Kidney (tissue), 14 donors: Measurements from ENCODE around the gene EIF4G3. TPM values are rescaled to one million over a fixed set of nuclear protein-coding genes. Genes with fewer than 3 reads are reported as not detected.

ENCODE experiments used
- DNase-seq, 5 donors: peaks; one replicate each; pipeline ENCODE4 v3.0.0-alpha.2; 2013 to 2020
- FAIRE-seq: peaks from 2 replicates; lab custom pipeline; 2012; peaks lifted over from hg19 to GRCh38; lab: Jason Lieb, UNC
- H3K27ac ChIP-seq, 2 donors: one replicate each; pipeline ENCODE4 v1.7.0; 2013; ENCODE audit warnings: low read depth in 2 of 2, low read length in 2 of 2, inconsistent platforms in 1 of 2
- H3K27me3 ChIP-seq: one replicate; pipeline ENCODE4 v1.7.1; 2013; ENCODE audit warnings: low read length, inconsistent platforms; ENCODE audit not compliant: control insufficient read depth, insufficient read depth
- H3K36me3 ChIP-seq, 3 donors: one replicate each; pipeline versions ENCODE4 v1.7.0 to v1.7.1; 2013; ENCODE audit warnings: low read length in 3 of 3, control low read depth in 1 of 3, inconsistent platforms in 1 of 3; ENCODE audit not compliant: insufficient read depth in 3 of 3, control insufficient read depth in 2 of 3
- H3K4me1 ChIP-seq, 3 donors: one replicate each; pipeline versions ENCODE4 v1.7.0 to v1.7.1; 2013; ENCODE audit warnings: low read length in 3 of 3, inconsistent platforms in 1 of 3, low read depth in 1 of 3; ENCODE audit not compliant: control insufficient read depth in 2 of 3, insufficient read depth in 2 of 3
- H3K4me3 ChIP-seq, 3 donors: one replicate each; pipeline versions ENCODE4 v1.7.0 to v1.8.1; 2013; ENCODE audit warnings: low read length in 3 of 3, control low read depth in 1 of 3, inconsistent platforms in 1 of 3
- H3K9ac ChIP-seq, 3 donors: one replicate each; pipeline versions ENCODE4 v1.7.0 to v1.7.1; 2013; ENCODE audit warnings: low read length in 3 of 3, control low read depth in 1 of 3, inconsistent platforms in 1 of 3
- H3K9me3 ChIP-seq, 3 donors: one replicate each; pipeline versions ENCODE4 v1.7.0 to v1.7.1; 2013; ENCODE audit warnings: low read length in 3 of 3, control low read depth in 1 of 3, inconsistent platforms in 1 of 3; ENCODE audit not compliant: control insufficient read depth in 2 of 3, insufficient read depth in 1 of 3
- intact Hi-C: fragments of 100-400 bp; cut with DNase I; formaldehyde crosslinking; loops from one replicate; pipeline ENCODE4 v1.11.1; 2022
- polyA plus RNA-seq: library from polyadenylated mRNA; stranded (reverse); fragments of 350-450 nt; fragmentation: Illumina TruSeq; extraction: RNeasy Lipid Tissue Mini Kit (QIAGEN cat#74804); gene quantifications from one replicate; pipeline ENCODE4 v1.2.3, GENCODE V29; 2014; ENCODE audit warnings: low read depth, low replicate concordance; ENCODE audit not compliant: insufficient read depth
- total RNA-seq: library from RNA; stranded (reverse); fragmentation: NEBNext Ultra II Directional; extraction: Animal tissue kit (Norgen Biotek cat#: 25700); gene quantifications from one replicate; pipeline ENCODE4 v1.2.1, GENCODE V29; 2021
- TF ChIP-seq, protein P1 (sequence below): IDR thresholded peaks from 3 replicates; pipeline ENCODE4 v1.5.1; 2012; ENCODE audit warnings: mild to moderate bottlenecking, moderate library complexity, borderline replicate concordance; ENCODE audit not compliant: insufficient read depth; ENCODE audit errors: extremely low read depth
- donor health status: control.
- donor health status: control.
- donor health status: control.
- donor health status: control.
- donor health status: control.
- donor health status: DM: yes; HTN: yes; CAD: no.
- donor health status: Normal renal cell carcinoma (clear cell type).

The EIF4G3 gene
- total and polyA plus RNA-seq, 2 donors from 2014 or later = 14.8 to 61.6 TPM

DNA sequence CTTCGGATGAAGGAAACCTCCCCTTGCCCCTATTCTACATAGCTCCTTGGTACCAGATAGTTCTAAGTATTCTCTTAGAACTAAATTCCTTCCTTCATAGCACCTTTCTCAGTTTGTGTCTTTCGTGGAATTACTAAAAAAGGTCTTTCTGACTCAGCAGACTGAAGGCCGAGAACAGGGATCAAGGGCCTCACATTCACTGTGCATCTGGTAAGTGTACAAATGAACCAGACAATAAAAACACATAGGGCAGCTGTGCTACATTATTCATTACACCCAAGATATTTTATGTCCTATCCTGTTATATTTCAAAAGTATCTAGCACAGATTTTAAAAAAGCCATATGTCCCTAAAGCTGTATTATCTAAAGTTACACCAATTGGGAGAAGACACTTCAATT is 326.7 kb downstream of the EIF4G3 start:
- FAIRE-seq = no peak
- Histone ChIP-seq H3K4me3 (no peak overlapping the region), H3K9ac (no peak overlapping the region), H3K27ac (no peak overlapping the region), H3K36me3 (peaks cover 5 to 18% (median 13%) of the 10 kb centered on the region in 3 donors), H3K9me3 (no peaks in the 10 kb centered on the region), H3K27me3 (no peaks in the 10 kb centered on the region), H3K4me1 (no peaks in the 10 kb centered on the region)
- peak in 1 of 5 donors; percentile 29 for DNase-seq
- intact Hi-C loops = no loop called here
- TF ChIP-seq, protein P1, sequence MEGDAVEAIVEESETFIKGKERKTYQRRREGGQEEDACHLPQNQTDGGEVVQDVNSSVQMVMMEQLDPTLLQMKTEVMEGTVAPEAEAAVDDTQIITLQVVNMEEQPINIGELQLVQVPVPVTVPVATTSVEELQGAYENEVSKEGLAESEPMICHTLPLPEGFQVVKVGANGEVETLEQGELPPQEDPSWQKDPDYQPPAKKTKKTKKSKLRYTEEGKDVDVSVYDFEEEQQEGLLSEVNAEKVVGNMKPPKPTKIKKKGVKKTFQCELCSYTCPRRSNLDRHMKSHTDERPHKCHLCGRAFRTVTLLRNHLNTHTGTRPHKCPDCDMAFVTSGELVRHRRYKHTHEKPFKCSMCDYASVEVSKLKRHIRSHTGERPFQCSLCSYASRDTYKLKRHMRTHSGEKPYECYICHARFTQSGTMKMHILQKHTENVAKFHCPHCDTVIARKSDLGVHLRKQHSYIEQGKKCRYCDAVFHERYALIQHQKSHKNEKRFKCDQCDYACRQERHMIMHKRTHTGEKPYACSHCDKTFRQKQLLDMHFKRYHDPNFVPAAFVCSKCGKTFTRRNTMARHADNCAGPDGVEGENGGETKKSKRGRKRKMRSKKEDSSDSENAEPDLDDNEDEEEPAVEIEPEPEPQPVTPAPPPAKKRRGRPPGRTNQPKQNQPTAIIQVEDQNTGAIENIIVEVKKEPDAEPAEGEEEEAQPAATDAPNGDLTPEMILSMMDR = no peak

DNA sequence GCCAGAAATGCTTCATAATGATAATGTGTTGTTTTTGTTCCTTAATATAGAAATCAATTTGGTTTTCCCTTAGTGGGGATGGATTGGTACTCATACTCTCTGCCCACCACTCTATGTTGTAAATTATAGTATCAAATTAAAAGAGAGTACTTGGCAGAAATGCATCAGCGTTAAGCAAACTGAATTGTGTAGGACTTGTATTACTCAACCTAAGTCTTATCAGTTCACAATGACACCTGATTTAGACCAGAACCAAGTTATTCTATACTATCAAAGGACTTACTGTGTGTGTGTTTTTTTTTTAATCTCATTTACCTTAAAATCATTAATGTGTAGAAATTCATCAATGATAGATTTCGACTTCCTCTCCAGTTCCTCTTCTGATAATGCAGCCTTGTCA is 327.6 kb downstream of the EIF4G3 start:
- Histone ChIP-seq H3K36me3 (peaks cover 5 to 18% (median 13%) of the 10 kb centered on the region in 3 donors), H3K9me3 (no peaks in the 10 kb centered on the region), H3K4me1 (no peaks in the 10 kb centered on the region), H3K27me3 (no peaks in the 10 kb centered on the region), H3K4me3 (no peak overlapping the region), H3K27ac (no peak overlapping the region), H3K9ac (no peak overlapping the region)
- TF ChIP-seq, protein P1 = no peak
- intact Hi-C loops = no loop called here
- FAIRE-seq (no peak), DNase-seq (no peak)

DNA sequence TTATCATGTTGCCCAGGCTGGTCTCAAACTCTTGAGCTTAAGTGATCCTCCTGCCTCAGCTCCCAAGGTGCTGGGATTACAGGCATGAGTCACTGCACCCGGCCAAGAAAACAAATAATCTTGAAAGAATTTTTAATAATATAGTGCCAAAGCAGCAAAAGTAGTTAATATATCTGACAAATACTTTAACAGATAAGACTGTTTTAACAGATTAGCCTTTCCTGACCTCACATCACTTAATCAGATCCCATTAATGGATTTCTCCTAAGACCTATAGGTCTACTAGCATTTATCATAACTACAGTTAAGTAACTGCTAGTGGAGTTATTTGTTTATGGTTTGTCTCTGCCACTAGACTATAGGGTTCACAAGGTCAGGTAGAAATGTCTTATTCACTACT is 328.5 kb downstream of the EIF4G3 start:
- H3K27ac ChIP-seq = no peak overlapping the region
- no peaks in the 10 kb centered on the region for H3K9me3 ChIP-seq
- no peaks in the 10 kb centered on the region for H3K4me1 ChIP-seq
- TF ChIP-seq, protein P1 = no peak
- DNase-seq = no peak
- no peak for FAIRE-seq
- H3K36me3 ChIP-seq = peaks cover 5 to 11% (median 8%) of the 10 kb centered on the region in 3 donors
- no peak overlapping the region for H3K4me3 ChIP-seq
- intact Hi-C loops = no loop called here
- H3K27me3 ChIP-seq = no peaks in the 10 kb centered on the region
- H3K9ac ChIP-seq = no peak overlapping the region

DNA sequence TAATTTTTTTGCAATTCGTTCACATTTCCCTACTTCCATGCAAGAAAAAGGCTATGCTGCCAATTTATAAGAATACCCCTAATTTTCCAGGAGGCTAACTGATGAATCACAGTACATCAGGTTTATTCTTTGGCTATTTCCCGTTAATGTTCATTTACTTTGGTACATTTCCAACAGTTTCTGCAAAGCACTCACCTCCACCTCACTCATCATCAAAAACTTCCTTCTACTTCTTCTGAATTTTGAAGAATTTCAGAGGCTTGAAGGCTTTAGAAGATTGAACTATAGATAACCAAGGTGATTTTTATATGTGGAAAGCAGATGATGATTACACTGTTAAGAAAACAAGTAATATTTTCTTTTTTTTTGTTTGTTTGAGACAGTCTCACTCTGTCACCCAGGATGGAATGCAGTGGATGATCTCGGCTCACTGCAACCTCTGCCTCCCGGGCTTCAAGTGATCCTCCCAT is 329.1 kb downstream of the EIF4G3 start:
- Histone ChIP-seq H3K9ac (no peak overlapping the region), H3K36me3 (peaks cover 5 to 8% (median 6%) of the 10 kb centered on the region in 3 donors), H3K9me3 (no peaks in the 10 kb centered on the region), H3K27ac (no peak overlapping the region), H3K27me3 (no peaks in the 10 kb centered on the region), H3K4me1 (no peaks in the 10 kb centered on the region), H3K4me3 (no peak overlapping the region)
- FAIRE-seq (no peak), DNase-seq (no peak)
- intact Hi-C loops = no loop called here
- TF ChIP-seq, protein P1 = no peak
